ENCODE results near the gene STIP1. TPM values are rescaled to one million over a fixed set of nuclear protein-coding genes. Genes with fewer than 3 reads are reported as not detected.

Gene STIP1
- total and polyA plus RNA-seq, 9 of the 15 experiments (the other 6 are each of a cell fraction or from before 2014, with no cell fraction given), result 58.1 to 465 (median 346) TPM

DNA sequence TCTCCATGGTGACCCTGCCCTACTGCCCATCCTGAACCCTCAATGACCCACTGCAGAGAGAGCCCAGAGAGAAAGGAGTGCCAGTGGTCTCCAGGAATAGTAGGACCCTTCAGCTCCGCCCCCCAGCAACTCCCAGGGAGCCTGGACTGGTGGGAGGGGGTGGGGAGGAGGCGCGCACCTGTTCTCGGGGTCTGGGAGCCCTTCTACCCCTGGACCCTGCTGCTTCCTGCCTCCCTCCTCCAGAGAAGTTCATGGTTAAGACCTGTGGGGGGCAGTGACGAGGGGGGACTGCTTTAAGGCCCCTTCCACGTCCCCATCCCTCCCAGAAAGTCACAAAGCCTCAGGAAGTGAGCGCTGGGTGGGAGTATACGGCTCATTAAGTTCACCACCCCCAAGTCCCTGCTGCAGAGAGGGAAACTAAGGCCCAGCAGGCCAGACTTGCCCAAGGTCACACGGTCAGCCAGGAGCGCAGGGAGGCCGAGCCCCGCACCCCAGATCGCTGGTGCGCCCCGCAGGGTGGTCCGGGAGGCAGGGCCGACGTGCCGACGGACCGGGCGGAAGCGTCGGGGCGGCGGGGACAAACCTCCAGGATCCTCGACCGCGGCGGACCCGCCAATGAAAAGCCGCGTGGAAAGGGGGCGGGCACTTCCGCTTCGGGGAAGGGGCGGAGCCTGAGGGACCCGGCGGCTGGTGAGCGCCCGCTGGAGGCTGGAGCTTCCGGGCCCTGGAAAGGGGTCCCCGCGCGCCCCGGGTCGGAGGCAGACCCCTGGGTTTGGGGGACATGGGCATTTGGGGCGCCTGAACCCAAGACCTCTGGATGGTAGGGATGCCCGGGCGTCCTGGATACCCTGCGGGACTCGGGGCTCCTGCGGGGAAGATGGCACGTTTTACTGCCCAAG lies 39.9 kb downstream of the STIP1 start, which contains the start of the genes NUDT22 and TRPT1 (continued):
- TF ChIP-seq RAD21 (CRISPR knock-in tag; conservative IDR thresholded peaks at IDR 0.05 in 1 of 2, IDR thresholded peaks at IDR 0.05 in 1 of 2) (peak in 1 of 2 experiments; percentile 7; a peak in 2 of 4 replicates), TAF1 (IDR thresholded peaks at IDR 0.05; ENCODE audit: control insufficient read depth, extremely low read depth, insufficient read depth, low read length, severe bottlenecking) (peak; percentile 69), CTBP1 (IDR thresholded peaks at IDR 0.05; ENCODE audit: borderline replicate concordance) (peak; percentile 30), ZBTB1 (CRISPR knock-in tag; IDR thresholded peaks at IDR 0.05; ENCODE audit: borderline replicate concordance, low read depth) (peak; percentile 45; the same call in 1 of the 2 replicates), CREB1 (IDR thresholded peaks at IDR 0.05) (0 out of 2 replicates have a peak, but pooled peaks have one; percentile 34), CREB1 (CRISPR knock-in tag; IDR thresholded peaks at IDR 0.05) (peak; percentile 43; the same call in 1 of the 2 replicates), ZFX (CRISPR knock-in tag; IDR thresholded peaks at IDR 0.05) (peak; percentile 67), ZNF324 (CRISPR knock-in tag; IDR thresholded peaks at IDR 0.05) (no peak), GABPA (tag; conservative IDR thresholded peaks at IDR 0.05; ENCODE audit: low read depth) (peak; percentile 92), C11orf30 (IDR thresholded peaks at IDR 0.05; ENCODE audit: low read depth) (peak; percentile 37; the same call in 1 of the 2 replicates), ZBTB7A (IDR thresholded peaks at IDR 0.05; ENCODE audit: borderline replicate concordance, control insufficient read depth, low read depth, low read length) (peak; percentile 90)
- TF ChIP-seq, protein P1, sequence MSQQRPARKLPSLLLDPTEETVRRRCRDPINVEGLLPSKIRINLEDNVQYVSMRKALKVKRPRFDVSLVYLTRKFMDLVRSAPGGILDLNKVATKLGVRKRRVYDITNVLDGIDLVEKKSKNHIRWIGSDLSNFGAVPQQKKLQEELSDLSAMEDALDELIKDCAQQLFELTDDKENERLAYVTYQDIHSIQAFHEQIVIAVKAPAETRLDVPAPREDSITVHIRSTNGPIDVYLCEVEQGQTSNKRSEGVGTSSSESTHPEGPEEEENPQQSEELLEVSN (IDR thresholded peaks at IDR 0.05; ENCODE audit: borderline replicate concordance in 1 of 2, extremely low read depth in 1 of 2, insufficient read depth in 1 of 2, insufficient read length in 1 of 2, low read depth in 1 of 2, low read length in 1 of 2, poor library complexity in 1 of 2, severe bottlenecking in 1 of 2), result peak in 1 of 2 experiments; percentile 47
- TF ChIP-seq, protein P2, sequence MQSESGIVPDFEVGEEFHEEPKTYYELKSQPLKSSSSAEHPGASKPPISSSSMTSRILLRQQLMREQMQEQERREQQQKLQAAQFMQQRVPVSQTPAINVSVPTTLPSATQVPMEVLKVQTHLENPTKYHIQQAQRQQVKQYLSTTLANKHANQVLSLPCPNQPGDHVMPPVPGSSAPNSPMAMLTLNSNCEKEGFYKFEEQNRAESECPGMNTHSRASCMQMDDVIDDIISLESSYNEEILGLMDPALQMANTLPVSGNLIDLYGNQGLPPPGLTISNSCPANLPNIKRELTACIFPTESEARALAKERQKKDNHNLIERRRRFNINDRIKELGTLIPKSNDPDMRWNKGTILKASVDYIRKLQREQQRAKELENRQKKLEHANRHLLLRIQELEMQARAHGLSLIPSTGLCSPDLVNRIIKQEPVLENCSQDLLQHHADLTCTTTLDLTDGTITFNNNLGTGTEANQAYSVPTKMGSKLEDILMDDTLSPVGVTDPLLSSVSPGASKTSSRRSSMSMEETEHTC (IDR thresholded peaks at IDR 0.05), result no peak
